Neutrophil (primary cell): ENCODE measurements around the gene ADD3.

ENCODE experiments used
- H3K27ac ChIP-seq: fragments of 200-600 bp; sonication (generic); 2 replicates; pipeline ENCODE4 v1.5.1; 2016; ENCODE audit warnings: mild to moderate bottlenecking, moderate library complexity
- H3K27me3 ChIP-seq: fragments of 200-600 bp; sonication (generic); 2 replicates; pipeline ENCODE4 v1.6.0; 2016; ENCODE audit warnings: mild to moderate bottlenecking
- H3K36me3 ChIP-seq: fragments of 200-600 bp; sonication (generic); 2 replicates; pipeline ENCODE4 v1.5.1; 2017
- H3K4me1 ChIP-seq, 2 experiments: fragments of 200-600 bp in 1 of 2; sonication (generic) in 1 of 2; 1 replicate in 1 of 2; 2 replicates in 1 of 2; pipeline versions ENCODE4 v1.5.1 to v1.6.1; 2013 to 2016; ENCODE audit warnings: low read depth in 1 of 2, low read length in 1 of 2, mild to moderate bottlenecking in 1 of 2, moderate library complexity in 1 of 2; ENCODE audit not compliant: control insufficient read depth in 1 of 2, insufficient read depth in 1 of 2
- H3K4me3 ChIP-seq, 2 experiments: fragments of 200-600 bp in 1 of 2; sonication (generic) in 1 of 2; 1 replicate in 1 of 2; 2 replicates in 1 of 2; pipeline ENCODE4 v1.5.1; 2013 to 2016; ENCODE audit warnings: low read depth in 1 of 2, low read length in 1 of 2, mild to moderate bottlenecking in 1 of 2, moderate library complexity in 1 of 2
- H3K9me3 ChIP-seq: fragments of 200-600 bp; sonication (generic); 2 replicates; pipeline ENCODE4 v1.5.1; 2016
- TF ChIP-seq, protein P1 (sequence below): fragments of 200-600 bp; sonication (generic); IDR thresholded peaks from 2 replicates; pipeline ENCODE4 v1.5.1; 2016; ENCODE audit warnings: antibody characterized with exemption

The ADD3 gene

DNA sequence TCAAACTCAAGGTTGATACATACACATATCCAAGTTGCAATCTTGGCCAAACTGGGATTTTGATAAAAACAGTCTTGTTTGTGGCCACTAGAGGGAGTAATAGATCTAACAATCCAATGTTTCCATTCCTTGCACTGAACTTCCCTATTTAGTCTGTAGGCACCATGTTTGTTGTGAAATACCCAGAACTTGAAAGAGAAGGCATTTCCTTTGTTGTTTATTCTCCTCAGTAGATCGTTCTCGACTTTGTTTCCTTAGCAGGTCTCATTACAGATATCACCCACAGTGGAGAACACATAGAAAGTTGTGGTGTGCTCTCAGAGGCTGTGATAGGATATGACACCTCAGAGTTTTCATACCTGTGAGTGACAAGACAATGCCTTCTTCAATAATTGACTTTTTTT is 129.4 kb downstream of the ADD3 start:
- Histone ChIP-seq H3K36me3 (peaks cover 26% of the 10 kb centered on the region), H3K4me1 (peaks cover 37 to 42% of the 10 kb centered on the region in 2 experiments), H3K27ac (peak overlapping the region; percentile 93), H3K9me3 (no peaks in the 10 kb centered on the region), H3K4me3 (peak overlapping the region; percentile 57 to 58), H3K27me3 (no peaks in the 10 kb centered on the region)
- TF ChIP-seq, protein P1, sequence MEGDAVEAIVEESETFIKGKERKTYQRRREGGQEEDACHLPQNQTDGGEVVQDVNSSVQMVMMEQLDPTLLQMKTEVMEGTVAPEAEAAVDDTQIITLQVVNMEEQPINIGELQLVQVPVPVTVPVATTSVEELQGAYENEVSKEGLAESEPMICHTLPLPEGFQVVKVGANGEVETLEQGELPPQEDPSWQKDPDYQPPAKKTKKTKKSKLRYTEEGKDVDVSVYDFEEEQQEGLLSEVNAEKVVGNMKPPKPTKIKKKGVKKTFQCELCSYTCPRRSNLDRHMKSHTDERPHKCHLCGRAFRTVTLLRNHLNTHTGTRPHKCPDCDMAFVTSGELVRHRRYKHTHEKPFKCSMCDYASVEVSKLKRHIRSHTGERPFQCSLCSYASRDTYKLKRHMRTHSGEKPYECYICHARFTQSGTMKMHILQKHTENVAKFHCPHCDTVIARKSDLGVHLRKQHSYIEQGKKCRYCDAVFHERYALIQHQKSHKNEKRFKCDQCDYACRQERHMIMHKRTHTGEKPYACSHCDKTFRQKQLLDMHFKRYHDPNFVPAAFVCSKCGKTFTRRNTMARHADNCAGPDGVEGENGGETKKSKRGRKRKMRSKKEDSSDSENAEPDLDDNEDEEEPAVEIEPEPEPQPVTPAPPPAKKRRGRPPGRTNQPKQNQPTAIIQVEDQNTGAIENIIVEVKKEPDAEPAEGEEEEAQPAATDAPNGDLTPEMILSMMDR, result peak; percentile 87

DNA sequence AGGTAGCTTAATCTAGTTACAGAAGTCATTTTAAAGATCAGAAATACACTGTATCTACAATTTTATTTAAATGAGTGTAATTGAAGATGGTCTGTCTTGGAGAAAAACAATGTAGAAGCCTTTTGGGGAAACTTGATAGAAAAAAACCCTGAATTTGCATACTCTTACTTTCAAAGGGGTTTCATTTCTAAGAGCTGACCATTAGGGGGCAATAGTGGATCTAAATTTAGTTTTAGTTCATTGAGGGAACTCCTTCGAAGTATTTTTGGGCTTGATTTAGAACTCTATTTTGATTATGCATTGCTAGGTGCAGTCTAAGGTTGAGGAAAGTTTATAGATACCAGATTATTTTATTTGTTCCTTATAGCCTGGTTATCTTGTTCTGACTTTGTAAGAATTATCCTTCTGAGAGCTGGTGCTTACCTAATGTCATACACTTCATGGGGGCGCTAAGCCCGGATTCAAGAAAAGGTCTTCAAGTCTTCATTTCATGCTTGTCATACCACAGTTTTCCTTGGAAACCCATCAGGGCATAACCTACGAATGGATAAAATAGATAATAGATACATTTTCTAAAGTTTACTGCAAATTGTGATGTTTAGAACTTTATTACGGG is 130.5 kb downstream of the ADD3 start:
- H3K9me3 ChIP-seq, result no peaks in the 10 kb centered on the region
- no peaks in the 10 kb centered on the region for H3K27me3 ChIP-seq
- H3K4me1 ChIP-seq, result peaks cover 48 to 53% of the 10 kb centered on the region in 2 experiments
- H3K36me3 ChIP-seq, result peaks cover 16% of the 10 kb centered on the region
- peak overlapping the region; percentile 93 for H3K27ac ChIP-seq
- TF ChIP-seq, protein P1, result peak; percentile 66
- peak overlapping the region in 1 of 2 experiments; percentile 58 for H3K4me3 ChIP-seq

DNA sequence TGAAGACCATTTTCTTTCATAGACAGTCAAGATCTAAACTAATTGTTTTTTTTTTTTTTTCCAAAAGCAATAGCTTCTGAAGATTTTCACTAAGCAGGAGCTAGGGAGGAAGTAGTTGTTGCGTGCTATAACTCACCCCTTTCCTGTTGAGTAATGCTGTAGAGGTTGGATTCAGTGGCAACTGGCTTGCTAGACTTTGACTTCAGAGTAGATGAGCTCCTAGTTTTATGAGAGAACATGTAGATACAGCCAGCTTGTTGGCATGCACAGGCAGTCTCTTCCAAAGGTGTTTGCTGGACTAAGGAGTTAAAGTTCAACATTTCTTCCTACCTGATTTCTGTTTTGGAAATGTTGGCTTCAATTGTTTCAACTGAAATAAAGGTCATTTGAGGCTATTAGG is 133.4 kb downstream of the ADD3 start:
- peak overlapping the region; percentile 80 for H3K27ac ChIP-seq
- no peaks in the 10 kb centered on the region for H3K9me3 ChIP-seq
- peak overlapping the region; percentile 32 to 34 for H3K4me3 ChIP-seq
- peaks cover 1% of the 10 kb centered on the region for H3K36me3 ChIP-seq
- H3K27me3 ChIP-seq, result no peaks in the 10 kb centered on the region
- H3K4me1 ChIP-seq, result peaks cover 49 to 56% of the 10 kb centered on the region in 2 experiments
- TF ChIP-seq, protein P1, result no peak

DNA sequence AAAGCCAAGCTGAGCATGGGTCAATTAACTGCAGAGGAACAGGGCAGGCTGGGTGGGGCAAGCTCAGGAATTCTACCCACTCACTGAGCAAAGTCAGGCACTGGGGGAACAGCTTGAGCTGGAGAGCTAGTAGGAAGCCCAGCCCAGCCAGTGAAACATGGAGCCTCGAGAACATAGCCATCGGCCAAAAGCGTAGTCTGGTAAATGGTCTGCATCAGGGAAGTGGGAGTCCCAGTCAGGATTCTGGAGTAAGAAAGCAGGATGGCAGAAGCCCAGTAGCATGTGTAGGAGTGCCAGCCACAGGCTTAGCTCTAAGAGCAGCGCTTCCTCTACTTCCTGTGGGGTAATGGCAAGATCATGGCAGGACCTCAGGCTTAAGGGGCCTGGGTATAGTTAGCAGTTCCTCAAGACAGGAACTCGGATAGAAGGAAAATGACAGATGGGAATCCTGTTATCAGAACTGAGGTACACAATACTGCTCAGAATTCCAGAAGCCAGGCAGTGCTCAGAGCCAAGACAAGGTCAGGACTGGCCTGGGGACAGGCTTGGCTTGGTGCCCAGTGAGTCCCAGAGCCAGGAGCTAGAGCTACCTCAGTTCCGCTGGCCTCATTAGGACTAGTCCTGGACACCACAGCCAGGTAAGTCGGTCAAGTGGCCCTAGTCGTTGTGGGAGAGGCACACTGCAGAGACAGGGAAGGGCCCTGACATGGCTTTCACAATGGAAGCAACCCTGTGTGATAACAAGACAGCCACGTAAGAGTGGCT is 134.3 kb downstream of the ADD3 start:
- Histone ChIP-seq H3K4me1 (peaks cover 49 to 52% of the 10 kb centered on the region in 2 experiments), H3K27me3 (no peaks in the 10 kb centered on the region), H3K27ac (peak overlapping the region; percentile 80), H3K36me3 (no peaks in the 10 kb centered on the region), H3K4me3 (peak overlapping the region; percentile 32 to 34), H3K9me3 (no peaks in the 10 kb centered on the region)
- TF ChIP-seq, protein P1, result no peak

DNA sequence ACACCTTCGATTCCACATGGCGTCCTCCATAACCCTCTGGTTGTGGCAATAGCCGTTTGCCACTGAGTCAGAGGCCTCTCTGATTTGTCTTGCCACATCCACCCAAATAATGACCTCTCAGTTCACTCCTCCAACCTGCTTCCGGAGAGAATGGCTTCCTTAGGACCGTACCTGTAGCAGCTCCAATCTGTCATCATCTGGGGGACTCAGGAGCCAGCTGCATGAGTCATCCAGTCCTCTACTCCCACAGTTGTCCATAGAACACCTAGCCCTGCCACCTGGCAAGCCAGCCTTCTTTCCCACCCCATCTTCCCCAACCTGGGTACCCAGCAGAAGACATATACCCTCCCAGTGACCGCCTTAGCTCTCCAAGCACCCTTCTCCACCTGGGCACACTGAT is 135.2 kb downstream of the ADD3 start:
- H3K36me3 ChIP-seq, result no peaks in the 10 kb centered on the region
- H3K27ac ChIP-seq, result peak overlapping the region; percentile 80
- TF ChIP-seq, protein P1, result no peak
- no peaks in the 10 kb centered on the region for H3K9me3 ChIP-seq
- H3K27me3 ChIP-seq, result no peaks in the 10 kb centered on the region
- H3K4me3 ChIP-seq, result no peak overlapping the region
- peaks cover 40 to 42% of the 10 kb centered on the region in 2 experiments for H3K4me1 ChIP-seq
